Left forelimb (tissue), 1 donor: ENCODE data around the gene DPEP2.
"Not testable (repeated sequence)": the region's sequence is repeated elsewhere in the genome, so short reads cannot be mapped to it uniquely, and the experiment has no call there.

Experiments used
- DNase-seq: peaks from one replicate; pipeline ENCODE4 v3.0.0-alpha.2; 2018; ENCODE audit warnings: low spot score

The DPEP2 gene

DNA sequence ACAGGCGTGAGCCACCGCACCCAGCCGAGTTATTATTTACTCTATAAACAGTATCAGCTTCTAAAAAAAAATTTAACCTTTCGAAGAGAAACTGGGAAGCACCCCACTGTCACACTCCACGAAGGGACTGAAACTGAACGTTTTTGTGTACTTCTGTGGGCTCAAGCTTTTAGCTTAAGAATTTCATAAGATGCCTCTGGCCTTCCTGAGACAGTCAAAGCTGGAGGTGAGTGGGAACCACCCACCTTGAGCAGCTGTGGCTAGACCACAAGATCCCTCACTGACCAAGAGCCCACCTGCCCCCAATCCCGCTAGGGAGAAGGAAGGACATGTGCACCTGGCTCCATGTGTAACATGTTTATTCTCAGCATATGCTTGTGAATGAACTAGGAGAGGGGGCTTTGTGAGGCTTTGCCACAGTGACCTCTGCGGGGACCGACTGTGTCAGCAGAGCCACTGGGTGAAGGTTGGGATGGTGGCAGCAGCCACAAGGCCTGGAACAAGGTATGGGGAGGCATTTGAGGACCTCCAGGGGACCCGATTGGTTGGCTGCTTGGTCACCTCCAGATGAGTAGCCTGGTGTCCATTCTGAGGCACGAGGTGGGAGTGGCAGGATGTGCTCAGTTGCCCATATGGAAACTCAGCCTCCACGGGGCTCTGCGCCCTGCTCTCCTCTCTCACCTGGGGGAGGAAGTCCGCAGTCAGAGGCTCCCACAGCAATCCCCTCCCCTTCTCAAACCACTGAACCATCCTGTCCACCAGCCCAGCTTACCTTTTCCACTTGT lies 23.8 kb downstream of the DPEP2 start:
- DNase-seq: no peak

GRCh38 chr16:67972285-67972684 lies 27.0 kb downstream of the DPEP2 start:
- DNase-seq: not testable (repeated sequence)

- no peak for DNase-seq
Observed at GRCh38 chr16:67971111-67971510, 28.2 kb downstream of the DPEP2 start.

GRCh38 chr16:67969254-67970039 lies 29.8 kb downstream of the DPEP2 start:
- no peak for DNase-seq

- peak; percentile 93 for DNase-seq
Observed at GRCh38 chr16:67968400-67969253, 30.7 kb downstream of the DPEP2 start, which contains the start of gene SLC12A4. Gene SLC12A4, minus strand, starts transcription at chr16:67968637. Its CDS starts 84 bp downstream, at chr16:67968553.

DNA sequence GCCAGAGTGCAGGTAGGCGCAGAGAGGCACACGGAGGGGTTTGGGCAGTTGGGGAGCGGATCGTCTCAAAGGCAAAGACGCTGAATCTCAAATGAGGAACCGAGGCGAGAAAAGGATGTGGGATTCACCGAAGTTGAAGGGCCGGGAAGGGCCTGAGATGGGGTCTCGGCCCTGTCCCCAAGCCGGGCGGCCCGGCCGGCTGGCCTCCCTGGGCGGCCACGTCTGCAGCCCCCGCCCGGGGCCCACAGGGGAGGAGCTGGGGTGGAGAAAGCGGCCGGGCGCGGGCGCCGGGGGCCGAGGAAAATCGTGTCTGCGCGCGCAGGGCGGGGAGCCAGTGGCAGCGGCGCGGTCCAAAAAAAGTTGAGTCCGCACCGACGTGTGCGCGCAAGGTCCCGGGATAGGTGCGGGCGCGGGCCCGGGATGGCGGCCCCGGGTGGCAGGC lies 31.3 kb downstream of the DPEP2 start:
- peak; percentile 81 for DNase-seq

GRCh38 chr16:67967183-67967957 lies 31.9 kb downstream of the DPEP2 start:
- no peak for DNase-seq

DNA sequence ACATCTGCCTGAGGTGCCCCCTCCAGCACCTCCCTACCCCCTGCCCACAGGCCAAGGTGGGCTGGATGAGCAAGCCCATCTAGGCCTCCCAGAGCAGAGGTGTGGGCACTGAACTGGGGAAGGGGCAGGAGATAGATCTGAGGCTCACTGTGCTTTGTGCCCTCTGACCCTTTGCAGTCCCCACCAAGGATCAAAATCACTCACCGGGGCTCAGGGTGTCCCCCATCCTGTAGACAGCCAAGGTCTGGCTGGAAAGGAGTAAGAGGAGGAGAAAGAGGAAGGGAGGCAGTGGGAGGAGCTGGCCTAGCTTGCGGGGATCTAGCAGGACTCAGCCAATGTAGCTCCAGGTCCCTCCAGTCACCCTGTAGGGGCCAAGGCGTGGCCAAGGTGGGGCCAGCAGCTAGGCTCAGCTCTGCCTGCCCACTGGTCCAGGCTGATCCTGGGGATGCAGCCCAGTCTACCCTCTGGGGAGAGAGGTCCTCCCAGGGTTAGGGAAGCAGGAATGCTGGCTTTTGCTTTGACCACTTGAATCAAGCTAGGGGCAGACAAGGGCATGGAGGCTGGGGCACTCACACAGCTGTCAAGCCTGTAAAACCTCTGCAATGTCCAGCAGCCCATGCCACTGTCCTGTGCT lies 32.6 kb downstream of the DPEP2 start:
- no peak for DNase-seq

- no peak for DNase-seq
Observed at GRCh38 chr16:67965668-67966548, 33.4 kb downstream of the DPEP2 start.

DNA sequence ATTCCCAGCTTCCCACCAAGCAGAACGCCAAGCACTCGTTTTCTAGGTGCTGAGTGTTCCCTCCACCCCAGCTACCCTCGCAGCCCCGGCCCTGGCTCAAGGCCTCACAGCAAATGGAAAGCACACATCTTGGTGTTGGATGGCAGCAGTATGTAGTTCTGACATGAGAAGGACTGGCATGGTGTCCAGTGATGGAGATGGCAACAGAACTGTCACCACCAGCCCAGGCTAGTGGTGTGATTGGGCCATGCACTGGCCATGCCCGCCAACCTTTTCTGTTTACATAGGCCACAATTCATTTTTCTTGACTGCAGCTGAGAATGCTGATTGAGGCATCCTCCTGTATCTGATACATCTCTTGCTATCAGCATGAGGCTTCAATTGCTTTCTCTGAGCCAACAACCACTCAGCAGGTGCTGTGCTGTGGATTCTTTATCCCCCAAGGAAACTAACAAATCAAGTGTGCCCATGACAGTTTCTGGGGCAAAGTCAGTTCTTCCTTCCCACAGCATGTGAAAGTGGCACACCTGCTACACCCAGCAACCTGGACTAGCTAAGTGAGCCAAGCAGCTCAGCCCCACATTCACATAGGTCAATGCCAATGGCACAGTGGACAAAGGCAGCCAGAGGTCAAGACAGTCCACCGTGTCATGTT lies 34.7 kb downstream of the DPEP2 start:
- no peak for DNase-seq

DNA sequence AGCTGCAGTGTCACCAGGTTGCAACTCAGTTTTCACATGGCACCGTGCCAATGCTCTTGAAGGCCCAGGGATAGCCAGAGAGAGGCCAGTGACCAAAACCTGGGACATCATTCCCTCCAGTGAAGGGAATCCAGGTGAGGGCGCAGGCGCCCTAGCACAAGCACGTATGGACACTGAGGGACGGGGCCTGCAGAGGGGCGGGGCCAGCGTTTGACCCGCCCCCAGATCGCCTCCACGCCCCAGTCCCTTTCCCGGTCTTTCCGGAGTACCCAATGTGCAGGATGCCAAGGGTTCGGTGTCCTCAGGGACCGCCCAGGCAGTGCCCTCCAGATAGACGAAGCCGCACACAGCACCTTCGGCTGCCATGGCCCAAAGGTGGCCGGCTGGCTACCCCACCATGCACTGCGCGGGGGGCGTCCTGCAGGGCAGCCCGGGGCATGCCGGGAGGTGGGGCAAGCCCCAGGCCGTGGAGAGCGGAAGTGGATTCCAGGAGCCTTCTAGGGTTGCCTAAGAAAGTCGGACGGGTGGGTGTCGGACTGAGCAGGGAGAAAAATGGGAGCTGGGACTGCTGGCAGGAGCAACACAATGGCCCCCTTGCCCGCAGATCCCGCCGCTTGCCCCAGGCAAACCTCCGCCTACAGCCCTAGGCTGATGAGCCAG lies 35.5 kb downstream of the DPEP2 start:
- no peak for DNase-seq

DNA sequence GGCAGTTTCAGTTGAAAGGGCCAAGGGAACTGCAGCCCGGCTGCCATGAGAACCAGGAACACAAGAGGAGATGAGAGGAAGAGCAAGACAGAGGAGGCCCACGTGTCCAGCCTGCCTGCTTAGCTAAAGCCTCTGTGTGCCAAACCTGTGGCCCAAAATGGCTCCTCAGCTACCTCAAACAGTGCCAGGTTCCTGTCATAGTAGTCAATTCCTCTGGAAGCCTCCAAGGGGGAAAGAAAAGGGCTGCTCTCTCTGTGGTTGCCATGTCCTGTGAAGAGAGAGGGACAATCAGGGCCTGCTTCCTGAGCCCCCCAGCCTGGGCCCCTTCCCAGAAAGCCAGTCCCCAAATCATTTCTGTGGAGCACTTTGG lies 36.0 kb downstream of the DPEP2 start:
- no peak for DNase-seq

DNA sequence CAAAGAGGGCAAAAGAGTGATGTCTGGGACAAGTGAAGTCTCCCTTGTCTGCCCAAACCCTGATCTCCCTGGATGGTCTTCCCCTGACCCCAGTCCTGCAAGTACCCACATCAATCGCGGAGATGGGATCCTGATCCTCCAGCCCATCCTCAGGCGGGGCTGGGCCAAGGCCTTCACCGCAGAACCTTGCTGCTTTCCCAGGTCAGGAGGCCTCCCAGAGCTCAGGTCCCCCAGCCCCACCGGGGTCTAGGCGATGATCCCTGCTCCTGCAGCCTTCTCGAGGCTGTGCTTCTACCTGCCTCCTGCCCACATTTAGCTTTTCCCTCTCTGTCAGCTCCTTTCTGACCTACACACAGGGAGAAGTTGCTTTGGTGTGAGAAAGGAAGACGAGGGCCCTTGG lies 37.1 kb downstream of the DPEP2 start:
- DNase-seq: no peak

GRCh38 chr16:67961551-67961957 lies 37.7 kb downstream of the DPEP2 start:
- DNase-seq: no peak

GRCh38 chr16:67959536-67960329 lies 39.6 kb downstream of the DPEP2 start:
- no peak for DNase-seq

DNA sequence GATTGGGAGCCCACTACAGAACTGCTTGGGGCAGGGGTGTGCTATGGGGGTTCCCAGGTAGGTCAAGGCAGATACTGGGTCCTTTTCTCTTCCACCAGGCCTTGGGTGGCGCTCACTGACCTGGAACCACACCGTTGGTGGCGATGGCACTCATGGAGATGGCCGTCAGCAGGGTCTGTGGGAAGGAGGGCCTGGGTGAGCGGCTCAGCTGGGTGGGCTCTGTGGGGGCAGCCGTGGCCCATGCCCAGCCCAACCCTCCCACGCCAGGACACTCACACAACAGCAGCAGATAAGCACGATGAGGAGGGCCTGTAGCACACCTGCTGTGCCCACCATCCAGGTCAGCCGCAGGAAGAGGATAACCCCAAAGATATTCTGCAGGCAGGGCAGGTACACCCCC lies 41.7 kb downstream of the DPEP2 start:
- DNase-seq: peak; percentile 46

GRCh38 chr16:67954421-67955196 lies 44.7 kb downstream of the DPEP2 start:
- peak; percentile 48 for DNase-seq
